Fibroblast of the aortic adventitia (primary cell): ENCODE results near the gene MON1A. TPM values are rescaled to one million over a fixed set of nuclear protein-coding genes. Genes with fewer than 3 reads are reported as not detected.
"Not testable (repeated sequence)": the region's sequence is repeated elsewhere in the genome, so short reads cannot be mapped to it uniquely, and the experiment has no call there.

Source experiments
- DNase-seq: peaks from one replicate; pipeline ENCODE4 v3.0.0-alpha.2; 2010; ENCODE audit warnings: low read depth
- H3K4me3 ChIP-seq: 2 replicates; pipeline ENCODE4 v1.5.1; 2011; ENCODE audit warnings: low read depth, mild to moderate bottlenecking, control low read depth, low read length, moderate library complexity
- total RNA-seq: library from RNA; depleted of rRNA; stranded (reverse); fragments of >200 nt; gene quantifications from 2 replicates; pipeline ENCODE4 v1.2.3, GENCODE V29; 2012; ENCODE audit warnings: low replicate concordance
- TF ChIP-seq, protein P1 (sequence below): IDR thresholded peaks from 2 replicates; pipeline ENCODE4 v1.5.1; 2011; ENCODE audit warnings: mild to moderate bottlenecking, low read length, control low read depth, inconsistent platforms; ENCODE audit not compliant: insufficient read depth

Gene MON1A
- total RNA-seq, 1 donor: 12.8 TPM

DNA sequence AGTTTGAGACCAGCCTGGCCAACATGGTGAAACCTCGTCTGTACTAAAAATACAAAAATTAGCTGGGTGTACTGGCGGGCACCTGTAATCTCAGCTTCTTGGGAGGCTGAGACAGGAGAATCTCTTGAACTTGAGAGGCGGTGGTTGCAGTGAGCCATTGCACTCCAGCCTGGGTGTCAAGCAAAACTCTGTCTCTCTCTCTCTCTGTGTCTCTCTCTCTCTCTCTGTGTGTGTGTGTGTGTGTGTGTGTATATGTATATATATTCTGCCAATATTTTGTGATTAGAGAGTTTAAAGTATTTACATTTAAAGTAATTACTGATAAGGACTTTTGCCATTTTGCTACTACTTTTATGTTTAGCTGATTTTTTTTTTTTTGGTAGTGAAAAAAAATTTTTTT lies 26.0 kb upstream of the MON1A start:
- TF ChIP-seq, protein P1, sequence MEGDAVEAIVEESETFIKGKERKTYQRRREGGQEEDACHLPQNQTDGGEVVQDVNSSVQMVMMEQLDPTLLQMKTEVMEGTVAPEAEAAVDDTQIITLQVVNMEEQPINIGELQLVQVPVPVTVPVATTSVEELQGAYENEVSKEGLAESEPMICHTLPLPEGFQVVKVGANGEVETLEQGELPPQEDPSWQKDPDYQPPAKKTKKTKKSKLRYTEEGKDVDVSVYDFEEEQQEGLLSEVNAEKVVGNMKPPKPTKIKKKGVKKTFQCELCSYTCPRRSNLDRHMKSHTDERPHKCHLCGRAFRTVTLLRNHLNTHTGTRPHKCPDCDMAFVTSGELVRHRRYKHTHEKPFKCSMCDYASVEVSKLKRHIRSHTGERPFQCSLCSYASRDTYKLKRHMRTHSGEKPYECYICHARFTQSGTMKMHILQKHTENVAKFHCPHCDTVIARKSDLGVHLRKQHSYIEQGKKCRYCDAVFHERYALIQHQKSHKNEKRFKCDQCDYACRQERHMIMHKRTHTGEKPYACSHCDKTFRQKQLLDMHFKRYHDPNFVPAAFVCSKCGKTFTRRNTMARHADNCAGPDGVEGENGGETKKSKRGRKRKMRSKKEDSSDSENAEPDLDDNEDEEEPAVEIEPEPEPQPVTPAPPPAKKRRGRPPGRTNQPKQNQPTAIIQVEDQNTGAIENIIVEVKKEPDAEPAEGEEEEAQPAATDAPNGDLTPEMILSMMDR: no peak
- no peak for DNase-seq
- H3K4me3 ChIP-seq: no peak overlapping the region

DNA sequence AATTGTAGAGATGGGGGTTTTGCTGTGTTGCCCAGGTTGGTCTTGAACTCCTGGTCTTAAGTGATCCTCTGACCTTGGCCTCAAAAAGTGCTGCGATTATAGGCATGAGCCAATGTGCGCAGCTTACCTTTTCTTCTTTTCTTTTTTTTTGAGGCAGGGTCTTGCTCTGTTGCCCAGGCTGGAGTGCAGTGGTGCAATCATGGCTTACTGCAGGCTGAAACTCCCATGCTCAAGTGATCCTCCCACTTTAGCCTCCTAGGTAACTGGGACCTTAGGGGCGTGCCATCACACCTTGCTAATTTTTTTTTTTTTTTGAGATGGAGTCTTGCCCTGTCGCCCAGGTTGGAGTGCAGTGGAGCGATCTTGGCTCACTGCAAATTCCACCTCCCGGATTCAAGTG lies 23.3 kb upstream of the MON1A start:
- TF ChIP-seq, protein P1: no peak
- DNase-seq: no peak
- H3K4me3 ChIP-seq: no peak overlapping the region

DNA sequence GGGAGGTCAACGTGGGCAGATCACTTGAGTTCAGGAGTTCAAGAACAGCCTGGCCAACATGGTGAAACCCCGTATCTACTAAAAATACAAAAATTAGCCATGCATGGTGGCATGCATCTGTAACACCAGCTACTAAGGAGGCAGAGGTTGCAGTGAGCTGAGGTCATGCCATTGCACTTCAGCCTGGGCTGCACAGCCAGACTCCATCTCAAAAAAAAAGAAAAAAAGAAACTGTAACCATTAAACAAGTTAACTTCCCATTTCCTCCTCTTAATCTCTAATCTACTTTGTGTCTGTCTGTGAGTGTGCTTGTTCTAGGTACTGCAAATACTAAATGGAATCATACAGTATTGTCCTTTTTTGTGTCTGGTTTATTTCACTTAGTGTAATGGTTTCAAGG lies 13.0 kb upstream of the MON1A start:
- no peak overlapping the region for H3K4me3 ChIP-seq
- TF ChIP-seq, protein P1: no peak
- no peak for DNase-seq

DNA sequence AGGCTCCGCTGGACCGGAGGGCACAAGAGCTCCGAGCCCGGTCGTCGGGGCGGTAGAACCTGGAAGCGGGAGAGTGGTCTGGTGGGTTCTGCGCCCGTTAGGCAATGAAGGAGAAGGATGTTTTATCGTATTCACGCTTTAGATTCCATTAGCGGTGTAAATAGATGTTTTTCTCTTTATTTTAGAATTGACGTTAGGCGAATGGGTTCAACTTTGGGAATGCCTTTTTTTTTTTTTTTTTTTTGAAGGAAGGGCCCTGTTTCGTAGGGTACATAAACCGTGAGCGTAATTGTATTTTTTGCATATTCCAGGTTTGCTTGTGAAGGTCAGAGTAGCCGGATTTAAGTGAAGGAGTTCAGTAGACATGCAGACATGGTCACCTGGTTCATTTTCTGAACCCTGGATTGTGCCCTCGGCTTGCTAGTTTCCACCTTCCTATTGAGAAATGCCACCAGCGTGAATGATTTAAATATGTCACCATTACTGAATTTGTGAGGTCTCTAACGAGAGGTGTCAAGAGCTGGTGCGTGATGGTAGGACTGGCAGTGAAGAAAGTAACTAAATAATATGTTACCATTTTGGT lies 11.1 kb upstream of the MON1A start:
- no peak for DNase-seq
- TF ChIP-seq, protein P1: no peak
- peak overlapping the region; percentile 91 for H3K4me3 ChIP-seq

DNA sequence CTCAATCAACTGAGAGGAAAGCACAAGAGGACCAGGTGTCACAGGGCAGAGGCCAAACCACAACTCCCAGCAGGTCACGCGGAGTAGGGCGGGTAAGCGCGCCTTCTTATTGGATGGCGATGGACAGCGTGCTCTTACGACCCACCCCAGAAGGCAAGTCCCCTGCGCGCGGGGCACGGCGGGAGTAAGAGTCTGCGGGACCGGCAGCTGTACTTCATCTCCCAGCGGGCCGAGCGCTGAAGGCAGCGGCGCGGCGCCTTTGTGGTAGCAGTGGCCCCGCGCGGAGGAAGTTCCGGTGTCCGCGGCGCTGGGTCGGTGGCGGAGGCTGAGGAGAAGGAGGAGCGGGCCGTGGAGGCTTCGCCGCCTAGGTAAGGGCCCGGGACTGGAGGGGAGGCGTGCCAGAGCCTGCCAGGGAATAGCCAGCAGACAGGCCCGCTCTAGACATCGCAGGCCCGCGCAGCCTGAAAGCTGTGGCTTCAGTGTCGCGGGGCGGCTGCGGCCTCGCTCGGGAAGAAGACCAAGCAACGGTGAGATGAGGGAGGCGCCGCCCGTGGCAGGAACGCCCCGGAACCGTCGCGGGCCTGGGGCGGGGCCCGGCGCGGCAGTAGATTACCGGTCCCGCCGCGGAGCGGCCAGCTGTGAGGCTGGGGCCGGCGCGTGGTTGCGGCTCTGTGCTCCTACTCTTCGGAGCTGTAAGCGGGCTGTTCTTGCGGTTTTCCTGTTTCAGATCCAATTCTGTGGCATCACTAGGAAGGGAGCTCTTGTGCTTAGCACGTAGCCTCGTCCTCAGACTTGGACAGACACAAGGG lies 10.5 kb upstream of the MON1A start, which contains the start of gene RBM6:
Gene RBM6 (plus strand): TSS at position 293 of the 809 bp plus-strand sequence. CDS start 22,492 bp downstream, outside the sequence.
- TF ChIP-seq, protein P1: no peak
- peak within 1 kb of the TSS; percentile 91 for H3K4me3 ChIP-seq
- peak; percentile 96 for DNase-seq

DNA sequence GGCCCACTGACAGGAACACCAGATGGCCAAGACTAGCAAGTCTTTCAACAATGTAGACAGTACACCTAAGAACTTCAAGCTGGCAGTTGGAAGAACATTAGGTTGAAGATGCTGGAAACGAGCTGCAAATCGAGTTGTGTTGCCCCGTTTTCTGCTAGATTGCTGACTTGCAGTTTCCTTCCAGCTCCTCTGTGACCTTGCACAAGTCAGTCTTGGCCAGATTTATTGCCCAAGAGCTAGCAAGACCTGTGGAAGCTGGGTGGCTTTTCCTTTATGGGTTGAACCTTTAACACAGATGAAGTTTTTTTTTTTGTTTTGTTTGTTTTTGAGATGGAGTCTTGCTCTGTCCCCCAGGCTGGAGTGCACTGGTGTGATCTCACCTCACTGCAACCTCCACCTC lies 7.5 kb upstream of the MON1A start:
- no peak overlapping the region for H3K4me3 ChIP-seq
- no peak for DNase-seq
- TF ChIP-seq, protein P1: no peak

DNA sequence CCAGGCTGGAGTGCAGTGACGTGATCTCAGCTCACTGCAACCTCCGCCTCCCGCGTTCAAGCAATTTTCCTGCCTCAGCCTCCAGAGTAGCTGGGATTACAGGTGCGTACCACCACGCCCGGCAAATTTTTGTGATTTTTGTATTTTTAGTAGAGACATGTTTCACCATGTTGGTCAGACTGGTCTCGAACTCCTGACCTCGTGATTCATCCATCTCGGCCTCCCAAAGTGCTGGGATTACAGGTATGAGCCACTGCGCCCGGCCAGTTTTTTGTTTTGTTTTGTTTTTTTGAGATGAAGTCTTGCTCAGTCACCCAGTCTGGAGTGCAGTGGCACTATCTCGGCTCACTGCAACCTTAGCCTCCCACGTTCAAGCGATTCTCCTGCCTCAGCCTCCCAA lies 2.7 kb upstream of the MON1A start:
- not testable (repeated sequence) for H3K4me3 ChIP-seq, DNase-seq
